SK-N-SH treated with all-trans-retinoic acid at 6 μM for 48 hours (cell line): ENCODE measurements around the gene FGFRL1.

ENCODE experiments used
- ARNTL ChIP-seq: fragments of 450-650 bp; formaldehyde crosslinking; IDR thresholded peaks from 2 replicates; pipeline ENCODE4 v1.5.0; 2020; ENCODE audit warnings: low read depth, mild to moderate bottlenecking, moderate library complexity, borderline replicate concordance
- CREB5 ChIP-seq: fragments of 250-450 bp; sonication (Bioruptor Pico); IDR thresholded peaks from 2 replicates; pipeline ENCODE4 v1.5.1; 2020; ENCODE audit warnings: low read depth, mild to moderate bottlenecking, moderate library complexity
- GLIS3 ChIP-seq: fragments of 250-450 bp; sonication (Bioruptor Pico); IDR thresholded peaks from 2 replicates; pipeline ENCODE4 v1.5.0; 2020; ENCODE audit warnings: mild to moderate bottlenecking, moderate library complexity
- PATZ1 ChIP-seq: fragments of 250-450 bp; sonication (Bioruptor Pico); IDR thresholded peaks from 2 replicates; pipeline ENCODE4 v1.8.0; 2020; ENCODE audit warnings: mild to moderate bottlenecking, moderate library complexity, borderline replicate concordance
- POU6F1 ChIP-seq: fragments of 250-450 bp; sonication (Bioruptor Pico); IDR thresholded peaks from 2 replicates; pipeline ENCODE4 v1.8.0; 2021; ENCODE audit warnings: low read depth, mild to moderate bottlenecking, moderate library complexity, borderline replicate concordance
- PPARA ChIP-seq: fragments of 250-450 bp; sonication (Bioruptor Pico); IDR thresholded peaks from 2 replicates; pipeline ENCODE4 v1.5.0; 2020; ENCODE audit warnings: mild to moderate bottlenecking, borderline replicate concordance
- RARB ChIP-seq: fragments of 250-450 bp; sonication (Bioruptor Pico); IDR thresholded peaks from 2 replicates; pipeline ENCODE4 v1.8.0; 2021; ENCODE audit warnings: mild to moderate bottlenecking, moderate library complexity
- TSHZ2 ChIP-seq: fragments of 250-450 bp; sonication (Bioruptor Pico); IDR thresholded peaks from 2 replicates; pipeline ENCODE4 v1.5.0; 2020; ENCODE audit warnings: mild to moderate bottlenecking, moderate library complexity
- ZC3H10 ChIP-seq: fragments of 250-450 bp; sonication (Bioruptor Pico); IDR thresholded peaks from 2 replicates; pipeline ENCODE4 v1.5.1; 2021; ENCODE audit warnings: mild to moderate bottlenecking, moderate library complexity

GRCh38 chr4:1001561-1002130 is 9.8 kb upstream of the FGFRL1 start:
- TF ChIP-seq CREB5 (CRISPR knock-in tag) (no peak), PPARA (CRISPR knock-in tag) (no peak), ARNTL (CRISPR knock-in tag) (no peak), ZC3H10 (no peak), PATZ1 (CRISPR knock-in tag) (no peak), RARB (CRISPR knock-in tag) (no peak), POU6F1 (no peak), TSHZ2 (CRISPR knock-in tag) (no peak), GLIS3 (CRISPR knock-in tag) (no peak)
